ENCODE results near the gene KLHL21.

Gene KLHL21

GRCh38 chr1:6623269-6623965 is 20.7 kb upstream of the KLHL21 start:
- TF ChIP-seq CTCF (IDR thresholded peaks at IDR 0.05; ENCODE audit: extremely low read depth, missing control alignments), result no peak
- no peak for DNase-seq (ENCODE audit: low spot score)

- no peak for DNase-seq (ENCODE audit: low spot score)
- no peak for TF ChIP-seq CTCF (IDR thresholded peaks at IDR 0.05; ENCODE audit: extremely low read depth, missing control alignments)
Measured at GRCh38 chr1:6622396-6623152, 19.9 kb upstream of the KLHL21 start.

GRCh38 chr1:6621429-6622391 is 19.0 kb upstream of the KLHL21 start:
- no peak for TF ChIP-seq CTCF (IDR thresholded peaks at IDR 0.05; ENCODE audit: extremely low read depth, missing control alignments)

GRCh38 chr1:6619045-6619444 is 16.4 kb upstream of the KLHL21 start:
- no peak for TF ChIP-seq CTCF (IDR thresholded peaks at IDR 0.05; ENCODE audit: extremely low read depth, missing control alignments)
- DNase-seq (ENCODE audit: low spot score), result no peak

More at GRCh38 chr1:6621429-6622391, 19.0 kb upstream of the KLHL21 start:
- DNase-seq (ENCODE audit: low spot score), result no peak

- TF ChIP-seq CTCF (IDR thresholded peaks at IDR 0.05; ENCODE audit: extremely low read depth, missing control alignments), result no peak
- no peak for DNase-seq (ENCODE audit: low spot score)
Measured at GRCh38 chr1:6614929-6615785, 12.5 kb upstream of the KLHL21 start.

GRCh38 chr1:6614019-6614928 is 11.6 kb upstream of the KLHL21 start:
- DNase-seq (ENCODE audit: low spot score), result peak; percentile 94
- TF ChIP-seq CTCF (IDR thresholded peaks at IDR 0.05; ENCODE audit: extremely low read depth, missing control alignments), result no peak

Data from GM20000 (cell line).